ENCODE data around the gene KANK3.
"Not testable (repeated sequence)": the region's sequence is repeated elsewhere in the genome, so short reads cannot be mapped to it uniquely, and the experiment has no call there.

Gene KANK3

DNA sequence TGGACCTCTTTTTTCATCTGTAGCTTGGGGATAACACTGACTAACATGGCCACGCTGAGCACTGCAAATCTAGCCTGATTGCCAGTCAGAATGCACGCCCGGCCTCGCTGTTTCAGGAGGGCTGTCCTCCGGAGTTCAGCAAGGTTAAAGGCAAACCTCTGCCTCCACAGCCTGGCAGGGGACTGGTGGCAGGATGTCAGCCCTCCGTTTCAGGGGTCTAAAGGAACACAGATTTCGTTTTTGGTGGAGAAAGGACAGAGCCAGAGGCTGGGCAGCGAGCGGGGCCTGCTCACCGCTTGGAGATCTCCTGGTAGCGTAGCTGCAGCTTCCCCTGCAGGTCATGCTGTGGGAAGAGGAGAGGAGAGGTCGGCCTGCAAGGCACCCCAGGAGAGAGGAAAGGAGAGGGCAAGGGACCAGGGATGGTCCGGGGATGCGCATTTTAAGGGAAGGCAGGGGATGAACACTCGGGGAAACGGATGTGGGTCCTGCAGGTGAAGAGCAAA lies 22.4 kb downstream of the KANK3 start:
- no peak for DNase-seq (ENCODE audit: low read depth in 2 of 2)

- no peak for DNase-seq (ENCODE audit: low read depth in 2 of 2)
These were observed 23.1 kb downstream of the KANK3 start for GRCh38 chr19:8319807-8320520.

DNA sequence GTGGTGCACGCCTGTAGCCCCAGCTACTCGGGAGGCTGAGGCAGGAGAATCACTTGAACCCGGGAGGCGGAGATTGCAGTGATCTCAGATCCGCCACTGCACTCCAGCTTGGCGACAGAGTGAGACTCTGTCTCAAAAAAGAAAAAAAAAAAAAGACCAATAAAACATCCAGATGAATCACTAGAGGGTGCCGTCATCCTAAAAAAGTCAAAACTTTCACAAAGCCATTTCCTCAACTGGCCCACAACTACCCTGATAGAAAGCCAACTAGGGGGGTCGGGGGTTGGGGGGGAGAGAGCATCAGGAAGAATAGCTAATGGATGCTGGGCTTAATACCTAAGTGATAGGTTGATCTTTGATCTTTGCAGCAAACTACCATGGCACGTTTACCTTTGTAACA lies 24.2 kb downstream of the KANK3 start:
- DNase-seq (ENCODE audit: low read depth in 2 of 2): not testable (repeated sequence)

DNA sequence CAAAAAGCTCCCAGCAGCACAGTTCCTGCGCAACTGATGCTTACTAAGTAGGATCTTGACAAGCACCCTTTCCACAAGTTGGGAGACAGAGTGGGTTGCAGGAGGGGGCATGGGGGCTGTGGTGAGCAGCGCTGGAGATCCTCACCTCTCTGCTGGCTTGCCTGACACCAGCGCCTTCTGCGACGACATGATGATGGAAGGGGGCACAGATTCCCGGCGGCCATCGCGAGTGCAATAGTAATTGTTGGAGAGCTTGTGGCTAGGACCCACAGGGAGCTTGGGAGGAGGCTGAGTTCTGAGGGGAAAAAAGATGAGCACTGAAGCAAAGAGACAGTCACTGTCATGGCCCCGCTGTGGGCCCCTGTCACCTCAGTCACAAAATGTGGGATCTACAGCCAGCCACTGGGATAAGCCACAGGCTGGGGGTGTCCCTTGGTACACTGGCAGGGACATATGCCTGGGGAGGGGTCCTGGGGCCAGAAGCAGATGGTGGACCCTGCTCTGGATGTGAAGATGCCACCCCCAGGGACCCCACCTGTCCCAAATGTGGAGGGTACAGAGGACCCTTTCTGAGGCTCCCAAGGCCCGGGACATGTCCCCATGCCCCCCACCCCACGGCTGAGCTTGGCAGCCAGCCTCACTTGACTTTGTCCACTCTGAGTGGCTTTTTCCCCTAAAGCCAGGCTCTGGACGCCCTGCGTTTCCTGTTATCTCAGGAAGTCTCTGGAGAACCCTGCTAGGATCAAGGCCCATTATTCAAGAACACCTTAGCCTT lies 26.5 kb downstream of the KANK3 start:
- DNase-seq (ENCODE audit: low read depth in 2 of 2): no peak

DNA sequence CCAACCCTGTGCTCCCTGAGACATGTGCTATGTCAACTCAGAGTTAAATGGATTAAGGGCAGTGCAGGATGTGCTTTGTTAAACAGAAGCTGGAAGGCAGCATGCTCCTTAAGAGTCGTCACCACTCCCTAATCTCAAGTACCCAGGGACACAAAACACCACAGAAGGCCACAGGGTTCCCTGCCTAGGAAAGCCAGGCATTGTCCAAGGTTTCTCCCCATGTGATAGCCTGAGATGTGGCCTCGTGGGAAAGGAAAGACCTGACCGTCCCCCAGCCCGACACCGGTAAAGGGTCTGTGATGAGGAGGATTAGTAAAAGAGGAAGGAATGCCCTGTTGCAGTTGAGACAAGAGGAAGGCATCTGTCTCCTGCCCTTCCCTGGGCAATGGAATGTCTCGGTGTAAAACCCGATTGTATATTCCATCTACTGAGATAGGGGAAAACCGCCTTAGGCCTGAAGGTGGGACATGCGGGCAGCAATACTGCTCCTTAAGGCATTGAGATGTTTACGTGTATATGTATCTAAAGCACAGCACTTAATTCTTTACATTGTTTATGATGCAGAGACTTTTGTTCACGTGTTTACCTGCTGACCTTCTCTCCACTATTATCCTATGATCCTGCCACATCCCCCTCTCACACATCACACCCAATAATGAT lies 28.0 kb downstream of the KANK3 start:
- not testable (repeated sequence) for DNase-seq (ENCODE audit: low read depth in 2 of 2)

DNA sequence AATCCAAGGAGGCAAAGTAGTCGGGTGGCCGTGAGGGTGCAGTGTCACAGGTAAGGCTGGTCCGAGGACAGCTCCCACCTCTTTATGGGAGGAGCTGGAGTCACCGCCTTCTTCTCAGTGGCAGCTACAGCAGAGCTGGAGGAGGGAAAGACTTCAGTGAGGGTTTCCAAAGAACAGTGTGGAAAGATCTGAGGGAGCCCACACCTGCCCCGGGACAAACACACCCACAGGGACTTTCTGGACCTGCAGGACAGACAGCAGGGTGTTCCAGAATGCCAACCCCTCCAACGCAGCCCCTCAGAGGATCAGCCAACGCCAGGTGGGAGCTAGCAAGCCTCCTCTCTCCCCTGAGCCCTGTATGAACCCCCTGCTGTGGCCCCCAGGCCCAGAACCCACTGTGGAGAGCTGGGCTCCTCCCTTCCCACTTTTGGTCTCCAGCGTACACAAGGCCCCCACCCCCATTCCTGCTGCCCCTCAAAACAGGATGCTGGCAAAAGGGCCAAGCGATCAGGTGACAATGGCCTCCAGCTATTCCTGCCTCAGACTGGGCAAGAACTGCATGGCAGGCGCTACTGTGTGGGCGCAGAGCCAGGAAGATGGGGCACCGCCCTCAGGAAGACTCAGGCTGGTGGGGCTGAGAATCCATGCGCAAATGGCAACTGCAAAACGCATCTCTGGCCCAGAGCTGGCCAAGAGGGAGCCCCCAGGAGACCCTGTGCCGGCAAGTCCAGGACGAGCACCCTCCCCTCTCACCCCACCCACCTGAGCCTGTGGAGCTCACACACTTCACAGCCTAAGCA lies 31.4 kb downstream of the KANK3 start:
- no peak for DNase-seq (ENCODE audit: low read depth in 2 of 2)

- no peak for DNase-seq (ENCODE audit: low read depth in 2 of 2)
These were observed 32.6 kb downstream of the KANK3 start for GRCh38 chr19:8310342-8311055.

- no peak for DNase-seq (ENCODE audit: low read depth in 2 of 2)
These were observed 34.2 kb downstream of the KANK3 start for GRCh38 chr19:8308891-8309291.

- peak; percentile 67 to 70 for DNase-seq (ENCODE audit: low read depth in 2 of 2)
These were observed 34.8 kb downstream of the KANK3 start, which contains the start of gene CD320 for GRCh38 chr19:8307965-8308866. TSS of gene CD320 (minus strand) at chr19:8308358. CDS start at chr19:8308290, 68 bp downstream.

DNA sequence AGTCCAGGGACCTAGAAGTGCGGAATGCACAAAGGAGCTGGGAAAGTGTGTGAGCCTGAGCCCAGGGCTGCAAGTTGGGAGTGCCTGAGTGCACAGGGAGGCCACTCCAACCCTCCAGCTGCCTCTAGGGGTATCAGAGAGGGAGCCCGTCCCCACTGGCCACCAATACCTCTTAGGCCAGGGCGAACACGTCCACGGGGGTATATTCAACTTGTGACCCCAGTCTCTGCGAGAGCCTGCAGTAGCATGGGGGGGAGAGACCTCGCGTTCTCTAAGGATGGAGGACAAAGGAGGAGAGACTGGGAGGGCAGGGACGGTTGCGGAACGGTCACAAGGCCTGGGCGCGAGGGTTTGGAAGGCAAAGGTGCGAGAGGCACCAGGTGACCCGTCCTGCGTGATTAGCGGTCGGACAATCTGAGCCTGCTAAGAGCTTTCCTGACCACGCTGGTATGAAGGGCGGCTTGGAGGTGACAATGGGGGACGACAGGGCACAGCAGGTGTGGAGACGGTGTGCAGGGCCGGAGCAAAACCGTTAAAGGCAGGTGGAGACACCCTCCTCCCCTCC lies 35.6 kb downstream of the KANK3 start:
- DNase-seq (ENCODE audit: low read depth in 2 of 2): no peak

GRCh38 chr19:8306235-8307054 lies 36.6 kb downstream of the KANK3 start:
- DNase-seq (ENCODE audit: low read depth in 2 of 2): no peak

DNA sequence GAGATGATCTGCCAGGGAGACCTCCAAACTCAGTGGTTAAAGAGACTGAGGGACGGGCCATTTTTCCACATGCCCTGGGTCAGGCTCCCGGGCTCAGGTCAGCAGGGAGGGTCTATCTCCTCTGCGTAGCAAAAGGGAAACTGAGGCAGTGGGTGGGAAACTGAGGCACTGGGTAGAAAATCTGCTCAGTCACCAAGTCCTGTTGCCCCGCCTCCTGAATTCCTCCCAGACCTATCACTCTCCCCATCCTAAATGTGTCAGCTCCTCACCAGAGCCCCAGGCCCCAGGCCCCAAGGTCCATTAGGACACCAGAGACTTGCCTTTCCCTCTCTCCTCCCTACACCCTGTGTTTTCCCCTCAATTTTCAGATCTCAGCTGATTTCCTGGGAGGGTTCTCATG lies 37.3 kb downstream of the KANK3 start:
- DNase-seq (ENCODE audit: low read depth in 2 of 2): no peak

DNA sequence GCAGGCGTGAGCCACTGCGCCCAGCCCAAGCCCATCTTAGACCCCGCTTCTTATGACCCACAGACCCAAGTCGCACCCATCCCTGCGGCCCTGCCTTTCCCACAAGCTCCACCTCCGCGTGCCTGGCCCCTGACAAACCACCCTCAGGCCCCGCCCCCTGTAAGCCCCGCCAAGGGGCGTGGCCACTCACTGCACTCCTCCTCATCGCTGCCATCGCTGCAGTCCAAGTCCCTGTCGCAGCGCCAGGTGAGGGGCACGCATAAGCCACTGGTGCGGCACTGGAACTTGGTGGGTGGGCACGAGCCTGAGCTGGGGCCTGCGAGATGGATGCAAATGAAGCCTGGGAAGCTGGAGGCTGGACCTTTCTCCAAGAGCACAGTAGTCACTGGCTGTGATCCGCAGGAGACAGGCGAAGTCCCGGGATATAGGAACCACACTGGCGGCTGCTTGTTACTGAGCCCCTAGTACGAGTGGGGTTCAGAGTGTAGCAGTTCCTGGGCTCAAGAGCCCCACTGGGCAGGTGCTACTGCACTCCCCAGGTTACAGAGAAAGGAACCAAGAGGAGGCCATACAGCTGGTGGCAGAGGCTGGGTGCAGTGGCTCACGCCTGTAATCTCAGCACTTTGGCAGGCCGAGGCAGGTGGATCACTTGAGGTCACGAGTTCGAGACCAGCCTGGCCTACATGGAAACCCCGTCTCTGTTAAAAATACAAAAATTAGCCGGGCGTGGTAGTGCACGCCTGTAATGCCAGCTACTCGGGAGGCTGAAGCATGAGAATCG lies 38.0 kb downstream of the KANK3 start:
- no peak for DNase-seq (ENCODE audit: low read depth in 2 of 2)

GRCh38 chr19:8302734-8303133 lies 40.3 kb downstream of the KANK3 start:
- DNase-seq (ENCODE audit: low read depth in 2 of 2): no peak

- DNase-seq (ENCODE audit: low read depth in 2 of 2): no peak
These were observed 40.7 kb downstream of the KANK3 start for GRCh38 chr19:8302357-8302691.

DNA sequence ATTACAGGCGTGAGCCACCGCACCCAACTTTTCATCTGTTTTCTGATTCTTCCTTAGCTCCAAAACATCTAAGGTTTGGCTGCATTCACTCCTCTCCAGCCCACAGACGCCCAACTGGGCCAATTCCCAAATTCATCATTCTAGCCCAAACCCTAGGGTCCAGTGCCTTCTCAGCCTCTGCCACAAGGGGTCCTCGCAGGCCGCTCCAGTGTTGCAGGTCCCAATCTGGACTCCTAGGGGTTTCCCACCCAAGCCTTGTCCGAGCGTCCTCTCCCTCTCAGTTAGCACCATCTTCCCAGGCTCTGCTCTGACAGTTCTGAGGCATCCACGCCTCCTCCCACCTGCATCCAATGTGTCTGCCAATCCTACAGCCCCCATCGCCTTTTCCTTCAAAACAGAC lies 51.7 kb downstream of the KANK3 start:
- not testable (repeated sequence) for DNase-seq (ENCODE audit: low read depth in 2 of 2)

GRCh38 chr19:8276508-8276907 lies 66.6 kb downstream of the KANK3 start:
- DNase-seq (ENCODE audit: low read depth in 2 of 2): not testable (repeated sequence)
